HG03460 (cell line): ENCODE data around the gene SNAI3.

Experiments used
- ATAC-seq: cut with Tn5 transposase; IDR thresholded peaks from one replicate; pipeline ENCODE4 v1.9.1; 2021; ENCODE audit not compliant: unreplicated experiment

Gene SNAI3

DNA sequence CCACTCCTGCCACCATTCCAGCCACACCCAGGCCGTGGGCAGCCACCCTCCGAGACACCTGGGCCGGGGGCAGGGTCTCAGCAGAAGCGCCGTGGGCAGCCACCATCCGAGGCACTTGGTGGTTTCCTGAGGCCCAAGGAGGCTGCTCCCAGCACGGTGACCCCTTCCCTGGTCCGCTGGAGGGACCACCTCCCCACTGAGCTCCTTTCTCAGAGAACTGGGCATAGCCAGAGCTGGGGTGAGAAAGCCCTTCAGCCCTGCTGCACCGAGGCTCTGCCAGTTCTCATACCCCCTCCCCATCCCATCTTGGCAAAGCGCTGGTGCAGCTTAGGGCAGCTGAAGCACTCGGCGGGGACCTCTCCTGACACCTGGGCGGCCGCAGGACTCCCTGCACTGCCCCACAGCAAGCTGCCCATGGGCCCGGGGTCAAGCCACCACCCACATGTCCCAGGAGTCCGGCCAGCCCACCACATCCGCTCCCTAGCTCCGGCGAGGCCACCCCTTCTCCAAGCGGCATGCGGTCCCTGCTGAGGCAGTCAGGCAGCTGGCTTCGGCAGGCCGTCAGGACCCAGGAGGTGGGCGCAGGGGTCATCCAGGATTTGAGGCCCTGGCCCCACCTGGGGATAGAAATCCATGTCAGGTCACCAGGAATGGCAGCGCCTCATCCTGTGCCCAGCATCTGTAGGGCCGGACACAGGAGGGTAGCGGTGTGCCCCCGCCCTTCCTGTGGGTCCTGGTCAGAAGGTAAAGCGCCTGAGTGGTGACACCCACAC is 34.1 kb downstream of the SNAI3 start:
- ATAC-seq, result no peak

DNA sequence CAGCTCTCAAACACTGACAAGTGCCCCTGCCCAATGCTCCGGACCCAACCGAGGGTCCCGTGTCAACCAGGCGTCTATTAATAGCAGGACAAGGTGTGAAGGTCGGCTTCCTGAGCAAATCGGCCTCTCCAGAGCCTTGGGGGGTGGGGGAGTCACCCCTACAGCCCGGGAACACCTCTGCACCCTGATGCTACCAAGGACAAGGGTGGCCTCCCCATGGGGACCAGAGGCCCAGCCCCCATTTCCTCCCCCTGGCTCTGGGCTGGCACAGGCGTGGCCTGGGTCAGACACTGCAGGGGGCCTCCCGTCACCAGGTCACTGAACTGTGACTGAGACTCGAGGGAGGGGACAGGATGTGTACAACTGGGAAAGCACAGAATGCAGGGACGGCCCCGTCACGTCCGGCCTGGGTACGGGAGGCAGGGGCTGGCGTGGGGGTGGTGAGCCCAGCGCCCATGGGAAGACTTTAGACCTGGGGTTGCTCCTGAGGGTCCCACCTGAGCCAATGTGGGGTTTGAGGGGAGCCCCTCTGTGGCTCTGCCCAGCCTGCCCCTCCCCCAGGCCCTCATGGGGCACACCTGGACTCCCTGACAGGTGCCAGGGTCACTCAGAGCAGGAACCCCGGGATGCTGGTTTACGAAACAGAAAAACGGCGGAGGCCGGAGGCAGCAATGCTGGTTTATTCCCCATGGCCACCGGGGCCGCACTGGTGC is 34.9 kb downstream of the SNAI3 start:
- peak; percentile 74 for ATAC-seq

DNA sequence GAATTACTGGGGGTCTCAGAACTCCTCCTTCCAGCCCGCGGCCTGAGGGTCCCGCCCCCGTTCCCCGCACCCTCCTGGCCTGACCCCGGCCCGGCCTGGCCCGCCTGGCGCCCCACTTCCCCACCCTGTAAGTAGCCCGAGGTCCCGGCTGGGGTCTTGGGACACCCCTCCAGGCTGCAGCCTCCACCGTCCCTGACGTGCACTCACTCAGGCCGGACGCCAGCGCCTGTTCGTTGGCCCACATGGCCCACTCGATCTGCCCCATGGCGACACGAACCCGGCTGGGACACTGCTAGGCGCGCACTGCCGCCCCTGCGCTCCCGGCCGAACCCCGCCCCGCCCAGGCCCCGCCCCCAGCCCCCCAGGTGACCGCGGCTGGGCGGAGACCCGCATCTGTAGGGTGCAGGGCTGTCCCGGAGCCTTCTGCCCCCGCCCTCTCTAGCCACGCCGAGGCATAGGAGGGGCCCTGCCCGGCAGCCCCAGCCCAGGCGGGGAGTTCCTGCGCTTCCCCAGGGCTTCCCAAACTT is 35.5 kb downstream of the SNAI3 start, which contains the start of gene CYBA:
Gene CYBA (minus strand): TSS at position 305 of the 527 bp plus-strand sequence. CDS start 40 bp downstream, at position 265.
- peak; percentile 62 for ATAC-seq

DNA sequence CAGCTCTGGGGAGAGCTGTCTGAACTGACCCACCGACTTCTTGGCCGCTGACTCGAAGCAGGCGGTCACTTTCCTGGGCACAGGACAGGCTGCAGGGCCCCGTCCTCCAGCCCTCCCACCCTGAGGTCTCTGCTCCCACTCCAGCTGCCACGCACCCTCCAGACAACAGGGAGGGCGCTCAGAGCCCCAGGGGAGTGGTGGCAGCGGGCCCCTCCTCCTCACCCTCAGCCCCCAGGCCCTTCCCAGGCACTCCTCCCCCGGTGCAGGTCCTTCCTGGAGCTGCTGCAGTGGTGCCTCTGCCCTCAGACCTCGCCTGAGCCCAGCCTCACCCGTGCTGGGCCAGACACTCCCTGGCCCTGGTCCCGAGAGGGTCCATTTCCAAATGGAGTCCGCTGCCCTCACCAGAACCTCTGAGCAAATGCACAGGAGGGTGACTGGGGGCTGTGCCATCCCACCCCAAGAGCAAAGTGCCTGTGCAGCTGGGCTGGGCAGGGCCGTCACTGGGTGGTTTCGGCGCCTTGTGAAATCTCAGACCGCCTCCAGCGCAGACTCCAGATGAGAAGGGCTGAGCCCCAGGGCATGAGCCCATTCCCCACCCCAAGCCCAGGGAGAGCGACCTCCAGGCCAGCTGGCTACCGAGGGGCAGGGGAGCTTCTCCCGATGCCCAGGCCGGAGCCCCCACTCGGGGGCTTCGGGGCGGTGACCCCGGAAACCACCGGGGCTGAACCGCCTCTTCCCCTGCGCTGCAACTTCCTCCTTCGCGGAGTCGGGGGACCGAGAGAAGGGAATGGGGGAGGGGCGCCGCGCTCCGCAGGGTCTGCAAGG is 36.2 kb downstream of the SNAI3 start:
- ATAC-seq, result peak; percentile 12

DNA sequence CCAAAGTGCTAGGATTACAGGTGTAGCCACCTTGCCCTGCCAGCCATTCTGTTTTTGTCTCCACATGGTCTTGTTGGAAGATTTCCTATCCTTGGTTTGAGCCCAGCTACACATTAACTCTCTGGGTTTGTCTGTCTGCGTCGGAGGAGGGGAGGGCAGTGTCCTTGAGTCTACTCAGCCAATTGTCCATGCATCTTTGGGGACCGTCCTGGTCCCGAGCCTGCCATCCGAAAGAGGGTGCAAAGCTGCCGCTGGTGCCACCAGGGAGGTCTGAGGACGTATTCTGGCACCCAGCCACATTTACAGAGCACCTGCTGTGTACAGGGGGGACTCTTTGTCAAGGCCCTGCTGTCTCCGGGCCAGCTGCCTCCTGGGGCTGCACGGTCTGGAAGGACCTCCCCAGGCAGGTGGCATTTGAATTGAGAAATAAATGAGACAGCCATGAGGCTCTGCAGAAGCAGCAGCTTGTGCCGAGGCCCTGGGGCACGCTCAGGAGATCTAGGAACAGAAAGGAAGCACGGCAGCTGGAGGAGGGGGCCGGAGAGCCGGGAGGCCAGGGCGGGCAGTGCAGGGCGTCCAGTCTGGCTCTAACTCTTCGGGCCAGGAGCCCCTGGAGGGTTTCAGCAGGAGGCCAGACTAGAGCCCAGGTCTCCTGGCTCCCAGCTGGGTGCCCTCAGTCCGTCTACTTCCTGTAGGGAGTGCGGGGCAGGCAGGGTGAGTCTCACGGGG is 36.9 kb downstream of the SNAI3 start:
- ATAC-seq, result no peak

DNA sequence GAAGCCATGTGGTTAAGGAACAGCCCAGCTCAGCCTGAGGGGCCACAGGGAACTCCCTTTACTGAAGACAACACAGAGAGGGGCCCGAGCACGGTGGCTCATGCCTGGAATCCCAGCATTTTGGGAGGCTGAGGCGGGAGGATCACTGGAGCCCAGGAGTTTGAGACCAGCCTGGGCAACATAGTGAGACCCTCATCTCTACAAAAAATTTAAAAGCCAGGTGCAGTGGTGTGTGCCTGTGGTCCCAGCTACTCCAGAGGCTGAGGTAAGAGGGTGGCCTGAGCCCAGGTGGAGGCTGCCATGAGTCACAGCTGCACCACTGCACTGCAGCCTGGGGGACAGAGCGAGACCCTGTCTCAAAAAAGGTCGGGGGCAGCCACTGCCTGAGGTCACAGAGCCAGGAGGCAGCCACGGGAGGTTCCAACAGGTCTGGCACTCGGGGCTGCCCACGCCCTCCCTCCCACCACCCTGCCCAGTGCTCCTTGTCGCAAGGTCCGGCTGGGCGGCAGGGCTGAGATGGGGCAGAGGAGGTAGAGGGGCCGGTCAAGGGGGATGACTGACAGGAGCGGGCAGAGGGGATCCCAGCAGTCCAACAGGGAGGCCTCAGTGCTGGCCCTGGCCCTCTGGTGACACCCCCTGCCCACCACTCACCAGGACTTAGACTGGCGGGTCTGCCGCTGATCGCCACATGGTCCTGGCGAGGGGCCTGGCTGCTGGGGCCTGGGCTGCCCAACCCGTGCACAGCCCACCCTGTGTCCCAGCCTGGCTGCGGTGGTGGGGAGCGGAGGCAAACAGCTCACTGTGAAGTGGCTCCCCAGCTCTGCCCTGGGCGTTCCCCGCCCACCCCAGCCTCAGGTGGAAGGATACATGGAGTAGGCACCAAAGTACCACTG is 38.9 kb downstream of the SNAI3 start:
- ATAC-seq, result no peak

DNA sequence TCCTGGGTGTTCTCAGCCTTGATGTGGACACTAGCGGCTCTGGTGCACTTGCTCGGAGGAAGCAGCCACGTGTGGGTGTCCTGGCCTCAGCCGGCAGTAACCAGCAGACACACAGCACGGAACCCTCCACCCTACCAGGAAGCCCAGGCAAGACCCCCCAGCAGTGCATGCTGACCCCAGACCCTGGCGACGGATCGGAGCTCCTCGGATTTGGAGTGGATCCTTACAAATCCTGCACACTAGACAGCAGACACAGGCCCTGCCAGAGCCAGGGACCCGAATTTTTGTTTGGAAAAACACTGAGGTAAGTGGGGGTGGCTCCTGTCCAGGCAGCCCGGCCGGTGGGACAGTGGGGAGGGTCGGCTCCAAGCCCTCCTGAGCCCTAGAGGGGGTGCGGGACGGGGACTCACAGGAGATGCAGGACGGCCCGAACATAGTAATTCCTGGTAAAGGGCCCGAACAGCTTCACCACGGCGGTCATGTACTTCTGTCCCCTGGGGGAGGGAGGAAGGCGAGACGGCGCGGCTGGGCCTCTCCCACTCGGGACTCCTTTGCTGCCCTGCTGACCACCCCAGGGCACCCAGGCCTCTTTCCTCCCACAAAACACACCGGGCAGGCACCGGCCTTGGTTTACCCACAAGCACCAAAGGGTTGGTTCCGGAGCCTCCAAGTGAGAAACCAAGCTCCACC is 39.8 kb downstream of the SNAI3 start:
- no peak for ATAC-seq

DNA sequence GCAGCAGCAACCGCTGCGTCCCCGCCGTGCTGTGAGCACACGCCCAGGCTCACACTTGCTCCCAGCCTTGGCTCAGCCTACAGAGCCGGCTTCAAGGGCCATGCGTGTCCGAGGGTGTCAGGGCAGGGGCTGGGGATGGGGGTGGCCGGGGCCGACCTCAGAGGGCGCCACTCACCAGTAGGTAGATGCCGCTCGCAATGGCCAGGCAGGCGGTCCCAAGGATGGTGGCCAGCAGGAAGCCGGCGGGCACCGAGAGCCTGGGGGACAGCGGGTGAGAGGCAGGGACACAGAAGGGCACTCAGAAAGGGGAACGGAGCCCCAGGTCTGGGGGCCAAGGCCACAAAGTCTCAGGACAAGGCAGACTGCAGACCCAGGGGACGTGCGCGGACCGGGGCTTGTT is 40.4 kb downstream of the SNAI3 start:
- no peak for ATAC-seq

DNA sequence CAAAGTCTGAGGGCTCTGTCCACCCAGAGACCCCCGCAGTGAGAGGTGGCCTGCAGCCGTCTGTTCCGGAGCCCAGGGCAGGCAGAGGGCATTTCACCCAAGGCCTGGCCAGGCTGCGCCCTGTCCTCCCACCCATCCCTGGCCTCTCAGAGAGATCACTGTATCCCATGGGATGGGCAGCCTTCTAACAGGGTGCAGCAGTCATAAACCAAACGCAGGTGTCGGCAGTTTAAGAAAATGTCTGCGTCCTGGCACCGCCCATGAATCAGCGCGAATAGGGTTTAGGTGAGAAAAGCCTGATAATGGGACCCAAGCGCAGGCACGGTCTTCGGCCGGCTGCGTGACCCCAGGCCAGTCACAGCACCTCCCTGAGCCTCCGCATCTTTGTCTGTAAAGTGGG is 40.9 kb downstream of the SNAI3 start:
- no peak for ATAC-seq

DNA sequence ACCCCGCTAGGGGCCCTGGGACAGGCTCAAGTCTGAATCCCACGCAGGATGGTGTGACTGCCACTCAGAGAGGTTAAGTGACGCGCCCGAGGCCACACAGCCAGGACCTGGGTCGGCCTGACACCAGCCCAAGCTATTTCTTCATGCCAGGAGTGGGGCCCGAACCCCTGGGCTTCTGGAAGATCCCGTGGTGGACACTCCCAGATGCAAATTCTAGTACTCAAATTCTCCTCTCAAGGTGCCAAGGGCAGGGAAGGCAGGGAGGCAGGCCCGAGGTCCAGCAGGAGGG is 42.7 kb downstream of the SNAI3 start:
- ATAC-seq, result no peak

DNA sequence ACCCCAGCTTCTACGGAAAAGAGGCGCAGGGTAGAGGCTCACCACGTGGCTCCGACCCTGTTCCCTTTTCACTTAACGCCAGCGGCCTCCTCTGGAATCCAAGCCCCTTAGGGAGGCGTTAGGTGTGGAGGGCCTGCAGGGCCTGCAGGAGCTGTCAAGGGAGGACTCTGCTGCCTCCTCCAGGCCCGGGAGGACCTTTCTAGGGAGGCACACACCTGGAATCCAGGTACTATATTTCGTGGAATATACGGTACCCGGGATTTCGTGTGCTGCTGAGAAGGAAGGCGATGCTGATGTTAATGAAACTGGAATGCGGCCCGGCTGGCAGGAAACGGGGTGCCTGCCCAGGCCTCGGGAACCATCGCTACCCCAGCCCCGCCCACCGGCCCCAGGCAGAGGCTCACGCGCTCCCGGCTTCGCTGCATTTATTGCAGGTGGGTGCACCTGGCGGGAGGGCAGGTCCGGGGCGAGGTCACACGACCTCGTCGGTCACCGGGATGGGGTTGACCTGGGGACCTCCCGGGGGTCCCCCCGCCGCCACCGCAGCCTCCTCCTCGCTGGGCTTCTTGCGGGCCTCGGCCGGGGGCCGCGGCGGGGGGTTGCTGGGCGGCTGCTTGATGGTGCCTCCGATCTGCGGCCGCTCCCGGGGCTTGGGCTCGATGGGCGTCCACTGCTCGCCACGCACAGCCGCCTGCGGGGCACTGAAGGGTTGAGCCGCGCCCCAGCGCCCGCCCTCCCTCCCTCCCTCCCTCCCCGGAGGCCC is 43.2 kb downstream of the SNAI3 start:
- ATAC-seq, result no peak

DNA sequence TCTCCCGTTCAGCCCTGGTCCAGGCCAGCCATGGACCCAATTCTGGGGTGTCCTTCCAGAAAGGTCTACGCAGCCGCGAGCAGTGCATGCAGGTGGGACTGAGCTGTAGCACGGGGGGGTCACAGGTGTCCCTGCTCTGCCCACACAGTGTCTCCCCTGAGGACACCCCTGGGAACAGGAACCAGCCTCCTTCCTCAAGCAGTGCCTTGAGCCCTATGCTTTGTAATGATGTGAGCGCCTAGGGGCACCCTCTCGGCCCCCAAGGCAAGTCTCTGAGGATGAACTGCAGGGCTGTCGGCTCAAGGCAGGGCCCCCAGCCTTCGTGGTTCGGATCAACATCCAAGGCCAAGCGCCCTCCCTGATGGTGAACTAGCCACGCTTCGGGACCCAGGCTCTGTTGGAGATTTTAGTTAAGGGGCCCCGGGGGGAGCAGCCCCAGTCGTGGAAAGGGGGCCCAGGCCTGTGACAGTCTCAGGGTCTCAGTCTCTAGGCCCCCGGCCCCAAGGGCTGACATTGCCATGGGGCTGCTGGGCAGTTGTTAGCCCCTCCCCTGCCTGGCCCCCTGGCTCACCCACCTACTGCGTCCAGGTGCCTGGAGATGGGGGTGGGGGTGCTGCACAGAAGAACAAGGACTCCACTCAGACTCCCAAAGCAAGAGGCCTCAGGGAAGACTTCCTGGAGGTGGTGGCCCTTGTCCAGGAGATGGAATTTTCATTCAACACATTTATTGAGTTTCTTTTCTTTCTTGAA is 45.6 kb downstream of the SNAI3 start:
- ATAC-seq, result no peak

DNA sequence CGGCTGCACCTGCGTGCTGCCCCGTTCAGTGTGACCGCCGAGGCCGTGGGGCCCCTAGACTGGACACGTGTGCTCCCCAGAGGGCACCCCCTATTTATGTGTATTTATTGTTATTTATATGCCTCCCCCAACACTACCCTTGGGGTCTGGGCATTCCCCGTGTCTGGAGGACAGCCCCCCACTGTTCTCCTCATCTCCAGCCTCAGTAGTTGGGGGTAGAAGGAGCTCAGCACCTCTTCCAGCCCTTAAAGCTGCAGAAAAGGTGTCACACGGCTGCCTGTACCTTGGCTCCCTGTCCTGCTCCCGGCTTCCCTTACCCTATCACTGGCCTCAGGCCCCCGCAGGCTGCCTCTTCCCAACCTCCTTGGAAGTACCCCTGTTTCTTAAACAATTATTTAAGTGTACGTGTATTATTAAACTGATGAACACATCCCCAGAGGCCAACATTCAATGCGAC is 46.2 kb downstream of the SNAI3 start:
- ATAC-seq, result no peak

DNA sequence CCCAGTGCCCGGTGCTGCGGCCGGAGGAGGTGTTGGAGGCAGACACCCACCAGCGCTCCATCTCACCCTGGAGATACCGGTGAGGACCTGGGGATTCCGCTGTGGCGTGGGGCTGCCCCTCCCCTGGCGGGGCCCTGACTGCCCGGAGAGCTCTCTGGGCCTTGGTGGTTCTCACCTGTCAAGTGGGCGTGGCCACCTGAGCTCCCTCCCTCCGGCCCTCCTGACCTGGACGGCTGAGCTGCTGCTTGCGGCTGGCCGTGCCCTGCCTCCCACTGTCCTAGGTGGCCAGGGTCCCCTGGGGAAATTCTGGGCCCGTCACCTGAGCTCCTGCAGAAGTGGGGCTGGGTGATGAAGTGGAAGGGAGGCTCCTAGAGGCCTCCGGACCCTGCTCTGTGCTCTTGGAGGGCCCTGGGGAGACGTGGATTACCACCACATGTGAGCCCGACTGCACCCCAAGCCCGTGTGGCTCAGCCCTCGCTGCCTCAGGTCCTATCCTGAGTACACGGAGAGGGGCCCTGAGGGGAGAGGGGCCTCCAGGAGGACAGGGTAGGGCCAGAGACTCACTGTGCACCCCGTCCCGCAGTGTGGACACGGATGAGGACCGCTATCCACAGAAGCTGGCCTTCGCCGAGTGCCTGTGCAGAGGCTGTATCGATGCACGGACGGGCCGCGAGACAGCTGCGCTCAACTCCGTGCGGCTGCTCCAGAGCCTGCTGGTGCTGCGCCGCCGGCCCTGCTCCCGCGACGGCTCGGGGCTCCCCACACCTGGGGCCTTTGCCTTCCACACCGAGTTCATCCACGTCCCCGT is 46.9 kb downstream of the SNAI3 start:
- ATAC-seq, result no peak

DNA sequence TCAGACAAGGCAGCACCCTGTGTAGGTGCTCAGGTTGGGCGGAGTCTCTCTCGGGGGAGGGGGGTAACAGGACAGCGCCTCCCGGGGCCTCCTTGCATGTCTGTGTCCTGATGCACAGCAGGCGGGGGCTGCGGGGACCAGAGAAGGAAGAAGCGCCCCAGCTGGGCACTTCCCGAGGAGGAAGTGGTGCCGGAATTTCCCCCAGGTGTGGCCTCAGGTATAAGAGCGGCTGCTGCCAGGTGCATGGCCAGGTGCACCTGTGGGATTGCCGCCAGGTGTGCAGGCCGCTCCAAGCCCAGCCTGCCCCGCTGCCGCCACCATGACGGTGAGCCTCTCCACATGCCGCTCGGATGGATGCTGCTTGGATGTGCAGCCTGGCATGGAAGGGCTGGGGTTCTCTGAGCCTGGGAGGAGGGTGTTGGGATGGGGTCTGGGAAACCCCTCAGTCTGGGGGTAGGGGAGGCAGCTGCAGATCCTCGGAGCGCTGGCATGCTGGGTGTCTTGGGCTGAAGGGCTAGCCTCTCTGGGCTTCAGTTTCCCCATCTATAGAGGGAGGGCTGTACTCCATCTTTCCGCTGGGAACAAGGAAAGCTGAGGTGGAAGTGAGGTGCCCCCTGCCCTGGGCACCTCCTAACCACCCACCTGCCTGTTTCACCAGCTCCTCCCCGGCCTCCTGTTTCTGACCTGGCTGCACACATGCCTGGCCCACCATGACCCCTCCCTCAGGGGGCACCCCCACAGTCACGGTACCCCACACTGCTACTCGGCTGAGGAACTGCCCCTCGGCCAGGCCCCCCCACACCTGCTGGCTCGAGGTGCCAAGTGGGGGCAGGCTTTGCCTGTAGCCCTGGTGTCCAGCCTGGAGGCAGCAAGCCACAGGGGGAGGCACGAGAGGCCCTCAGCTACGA is 47.7 kb downstream of the SNAI3 start, which contains the start of gene IL17C:
Gene IL17C (plus strand): TSS at position 250 of the 908 bp plus-strand sequence. CDS start 70 bp downstream, at position 320.
- no peak for ATAC-seq
